Hepatocyte (in vitro differentiated cells): ENCODE data around the gene DENND1A. TPM values are rescaled to one million over a fixed set of nuclear protein-coding genes. Genes with fewer than 3 reads are reported as not detected.
"Not testable (repeated sequence)": the region's sequence is repeated elsewhere in the genome, so short reads cannot be mapped to it uniquely, and the experiment has no call there.

Experiments
- DNase-seq: peaks from one replicate; pipeline ENCODE4 v3.0.0-alpha.2; 2016; ENCODE audit warnings: low spot score
- H2AFZ ChIP-seq: fragments of 200-600 bp; sonication (generic); 2 replicates; pipeline ENCODE4 v1.6.0; 2016; ENCODE audit warnings: antibody characterized with exemption, mild to moderate bottlenecking
- H3K27ac ChIP-seq: fragments of 200-600 bp; sonication (generic); 2 replicates; pipeline ENCODE4 v1.5.1; 2016; ENCODE audit warnings: mild to moderate bottlenecking
- H3K27me3 ChIP-seq: fragments of 200-600 bp; sonication (generic); 2 replicates; pipeline ENCODE4 v1.6.1; 2016
- H3K36me3 ChIP-seq: fragments of 200-600 bp; sonication (generic); replicated peaks from 2 replicates; pipeline ENCODE4 v1.5.1; 2016; ENCODE audit warnings: low read depth; ENCODE audit not compliant: insufficient read depth
- H3K4me1 ChIP-seq: fragments of 200-600 bp; sonication (generic); 2 replicates; pipeline ENCODE4 v1.5.1; 2016; ENCODE audit warnings: mild to moderate bottlenecking, moderate library complexity; ENCODE audit not compliant: insufficient read depth
- H3K4me2 ChIP-seq: fragments of 200-600 bp; sonication (generic); 2 replicates; pipeline ENCODE4 v1.6.0; 2016
- H3K4me3 ChIP-seq: fragments of 200-600 bp; sonication (generic); 2 replicates; pipeline ENCODE4 v1.5.1; 2016; ENCODE audit warnings: mild to moderate bottlenecking
- H3K79me2 ChIP-seq: fragments of 200-600 bp; sonication (generic); 2 replicates; pipeline ENCODE4 v1.6.0; 2017; ENCODE audit warnings: mild to moderate bottlenecking
- H3K9me2 ChIP-seq: fragments of 200-600 bp; sonication (generic); replicated peaks from 2 replicates; pipeline ENCODE4 v1.6.0; 2017; ENCODE audit warnings: mild to moderate bottlenecking; ENCODE audit not compliant: insufficient read depth
- H3K9me3 ChIP-seq: fragments of 200-600 bp; sonication (generic); 2 replicates; pipeline ENCODE4 v1.5.1; 2016; ENCODE audit warnings: low read depth, mild to moderate bottlenecking
- H4K20me1 ChIP-seq: fragments of 200-600 bp; sonication (generic); 2 replicates; pipeline ENCODE4 v1.6.0; 2016; ENCODE audit warnings: mild to moderate bottlenecking; ENCODE audit not compliant: insufficient read depth, poor library complexity, severe bottlenecking
- CTCF ChIP-seq: fragments of 200-600 bp; sonication (generic); IDR thresholded peaks from 2 replicates; pipeline ENCODE4 v1.5.1; 2016; ENCODE audit warnings: antibody characterized with exemption, mild to moderate bottlenecking; ENCODE audit not compliant: poor library complexity
- EZH2 ChIP-seq: fragments of 200-600 bp; sonication (generic); IDR thresholded peaks from 2 replicates; pipeline ENCODE4 v1.6.1; 2016; ENCODE audit warnings: antibody characterized with exemption, mild to moderate bottlenecking, borderline replicate concordance
- EZH2phosphoT487 ChIP-seq: fragments of 200-600 bp; sonication (generic); IDR thresholded peaks from one replicate; pipeline ENCODE4 v1.6.1; 2018; ENCODE audit warnings: antibody characterized with exemption, mild to moderate bottlenecking, low read depth, moderate library complexity; ENCODE audit not compliant: unreplicated experiment, severe bottlenecking
- WGBS: methylation state at CpG from one replicate; pipeline ENCODE4 v1.1.6; 2016; ENCODE audit warnings: low lambda C conversion rate; ENCODE audit errors: missing lambda C conversion rate; 5-methylcytosine and 5-hydroxymethylcytosine counted together
- polyA plus RNA-seq: library from polyadenylated mRNA; unstranded; fragments of >200 nt; fragmentation: Nextera tagmentation; extraction: Ambion mirVana; gene quantifications from 2 replicates; pipeline ENCODE4 v1.2.1, GENCODE V29; 2016
- total RNA-seq: library from RNA; depleted of rRNA; stranded (reverse); fragments of >200 nt; gene quantifications from 2 replicates; pipeline ENCODE4 v1.2.3, GENCODE V29; 2014

The DENND1A gene
- total and polyA plus RNA-seq, 2 experiments from 2014 or later: 24.0 to 28.9 TPM

- Histone ChIP-seq H4K20me1 (peaks cover 3% of the 10 kb centered on the region), H3K4me3 (no peak overlapping the region), H3K79me2 (no peaks in the 10 kb centered on the region), H2AFZ (no peak overlapping the region), H3K4me2 (no peak overlapping the region), H3K4me1 (no peaks in the 10 kb centered on the region), H3K27ac (no peak overlapping the region), H3K36me3 (no peaks in the 10 kb centered on the region), H3K9me2 (no peaks in the 10 kb centered on the region), H3K27me3 (no peaks in the 10 kb centered on the region), H3K9me3 (no peaks in the 10 kb centered on the region)
- DNase-seq: no peak
- WGBS: 97% methylated on average over 4 of the region's 4 CpGs
- TF ChIP-seq CTCF: no peak
- TF ChIP-seq EZH2phosphoT487: no peak
- no peak for TF ChIP-seq EZH2
Observed at GRCh38 chr9:123735376-123735775, 194.6 kb downstream of the DENND1A start.

- not testable (repeated sequence) for H3K27ac ChIP-seq, H4K20me1 ChIP-seq, H2AFZ ChIP-seq, H3K79me2 ChIP-seq, H3K27me3 ChIP-seq, H3K36me3 ChIP-seq, H3K4me2 ChIP-seq, H3K4me3 ChIP-seq, DNase-seq, H3K9me2 ChIP-seq, H3K4me1 ChIP-seq, H3K9me3 ChIP-seq
- 92% methylated on average over 5 of the region's 5 CpGs for WGBS
Observed at GRCh38 chr9:123728571-123728970, 201.4 kb downstream of the DENND1A start.

- WGBS: 97% methylated on average over 1 of the region's 1 CpG
- TF ChIP-seq EZH2phosphoT487 (no peak), EZH2 (no peak), CTCF (no peak)
- H2AFZ ChIP-seq: no peak overlapping the region
Observed at GRCh38 chr9:123727332-123727731, 202.6 kb downstream of the DENND1A start.

GRCh38 chr9:123725389-123725788 is 204.5 kb downstream of the DENND1A start:
- Histone ChIP-seq H3K9me2 (no peaks in the 10 kb centered on the region), H3K4me3 (no peak overlapping the region), H3K36me3 (no peaks in the 10 kb centered on the region), H4K20me1 (no peaks in the 10 kb centered on the region), H2AFZ (no peak overlapping the region), H3K4me2 (no peak overlapping the region), H3K79me2 (no peaks in the 10 kb centered on the region), H3K27ac (no peak overlapping the region), H3K27me3 (no peaks in the 10 kb centered on the region), H3K9me3 (peaks cover 11% of the 10 kb centered on the region), H3K4me1 (no peaks in the 10 kb centered on the region)
- peak; percentile 23 for DNase-seq
- 64% methylated on average over 8 of the region's 8 CpGs for WGBS
- TF ChIP-seq CTCF (no peak), EZH2 (no peak), EZH2phosphoT487 (no peak)

More at GRCh38 chr9:123727332-123727731, 202.6 kb downstream of the DENND1A start:
- Histone ChIP-seq H3K27me3 (no peaks in the 10 kb centered on the region), H3K36me3 (no peaks in the 10 kb centered on the region), H3K4me2 (no peak overlapping the region), H3K4me3 (no peak overlapping the region), H3K79me2 (no peaks in the 10 kb centered on the region), H3K4me1 (no peaks in the 10 kb centered on the region), H3K27ac (no peak overlapping the region), H3K9me2 (no peaks in the 10 kb centered on the region), H4K20me1 (no peaks in the 10 kb centered on the region), H3K9me3 (peaks cover 6% of the 10 kb centered on the region)
- DNase-seq: no peak
